Measurements from ENCODE around the gene CDS2.

The CDS2 gene

DNA sequence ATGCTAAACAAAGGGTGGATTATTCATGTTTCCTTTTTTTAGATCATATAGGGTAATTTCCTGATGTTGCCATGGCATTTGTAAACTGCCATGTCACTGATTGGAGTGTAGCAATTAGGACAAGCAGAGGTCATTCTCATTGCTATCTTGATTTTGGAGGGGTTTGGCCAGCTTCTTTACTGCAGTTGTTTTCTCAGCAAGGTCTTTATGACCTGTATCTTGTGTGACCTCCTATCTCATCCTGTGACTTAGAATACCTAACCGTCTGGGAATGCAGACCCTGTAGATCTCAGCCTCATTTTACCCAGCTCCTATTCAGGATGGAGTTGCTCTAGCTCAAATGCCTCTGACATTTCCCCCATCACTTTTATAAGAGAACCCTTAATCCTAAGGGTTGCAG lies 53.6 kb downstream of the CDS2 start:
- Histone ChIP-seq H3K4ac (ENCODE audit: low read depth in 1 of 2, low read length in 2 of 2) (no peak overlapping the region), H3K23ac (ENCODE audit: low read length in 2 of 2) (no peak overlapping the region), H3K4me3 (ENCODE audit: insufficient read depth in 1 of 2, low read depth in 1 of 2, low read length in 2 of 2) (no peak overlapping the region), H3K36me3 (ENCODE audit: control insufficient read depth in 1 of 2, insufficient read depth in 2 of 2, low read depth in 1 of 2, low read length in 2 of 2) (peaks cover 13 to 42% of the 10 kb centered on the region in 2 experiments), H2BK12ac (ENCODE audit: low read length in 2 of 2) (no peak overlapping the region), H2BK15ac (ENCODE audit: low read depth, poor library complexity, severe bottlenecking) (no peak overlapping the region), H3K27ac (ENCODE audit: low read length, poor library complexity, severe bottlenecking) (no peak overlapping the region), H3K4me2 (ENCODE audit: low read length, poor library complexity, severe bottlenecking) (no peak overlapping the region), H3K18ac (ENCODE audit: low read depth in 1 of 2, low read length in 2 of 2) (no peak overlapping the region), H2AFZ (ENCODE audit: low read depth, low read length) (no peak overlapping the region), H2BK5ac (ENCODE audit: low read depth, low read length, poor library complexity, severe bottlenecking) (no peak overlapping the region), H3K9ac (ENCODE audit: low read length) (no peak overlapping the region), H4K91ac (ENCODE audit: low read length) (no peak overlapping the region), H4K8ac (ENCODE audit: low read length) (no peak overlapping the region), H3K14ac (ENCODE audit: low read length in 2 of 2) (no peak overlapping the region), H3K9me3 (ENCODE audit: control insufficient read depth, low read length) (no peaks in the 10 kb centered on the region), H3K4me1 (ENCODE audit: control insufficient read depth, insufficient read depth, low read depth, low read length) (no peaks in the 10 kb centered on the region), H3K79me1 (replicated peaks; ENCODE audit: low read length, poor library complexity, severe bottlenecking) (peaks cover 23% of the 10 kb centered on the region), H2AK5ac (ENCODE audit: low read length, severe bottlenecking) (no peak overlapping the region), H2BK120ac (ENCODE audit: low read depth, low read length) (no peak overlapping the region), H3K27me3 (ENCODE audit: control insufficient read depth in 1 of 2, insufficient read depth in 1 of 2, low read length in 2 of 2) (no peaks in the 10 kb centered on the region)
- WGBS = 67% methylated on average over 1 of the region's 1 CpG
- DNase-seq = no peak

DNA sequence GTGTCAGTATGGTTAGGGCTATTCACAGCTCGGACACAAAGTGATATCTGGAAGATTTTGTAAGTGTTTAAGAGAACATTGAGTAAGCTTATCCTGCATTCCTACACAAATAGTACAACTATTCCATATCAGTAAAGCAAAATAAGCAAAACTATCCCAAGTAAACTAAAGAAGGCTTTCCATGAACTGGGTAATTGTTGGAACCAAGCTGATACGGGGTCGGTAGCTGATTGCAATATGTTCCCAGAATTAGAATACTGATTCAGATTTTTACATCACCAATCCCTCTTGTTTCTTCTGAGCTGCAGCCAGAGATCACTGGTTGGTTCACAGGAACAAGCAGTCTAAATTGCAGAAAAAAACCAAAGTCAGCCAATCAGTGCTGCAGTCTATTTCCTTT lies 54.1 kb downstream of the CDS2 start:
- Histone ChIP-seq H3K4me2 (ENCODE audit: low read length, poor library complexity, severe bottlenecking) (no peak overlapping the region), H3K36me3 (ENCODE audit: control insufficient read depth in 1 of 2, insufficient read depth in 2 of 2, low read depth in 1 of 2, low read length in 2 of 2) (peaks cover 17 to 47% of the 10 kb centered on the region in 2 experiments), H3K14ac (ENCODE audit: low read length in 2 of 2) (no peak overlapping the region), H3K4me3 (ENCODE audit: insufficient read depth in 1 of 2, low read depth in 1 of 2, low read length in 2 of 2) (peak overlapping the region in 1 of 2 experiments; percentile 46), H3K9ac (ENCODE audit: low read length) (peak overlapping the region; percentile 49), H2BK12ac (ENCODE audit: low read length in 2 of 2) (no peak overlapping the region), H3K18ac (ENCODE audit: low read depth in 1 of 2, low read length in 2 of 2) (no peak overlapping the region), H3K27ac (ENCODE audit: low read length, poor library complexity, severe bottlenecking) (peak overlapping the region; percentile 6), H3K9me3 (ENCODE audit: control insufficient read depth, low read length) (no peaks in the 10 kb centered on the region), H2BK15ac (ENCODE audit: low read depth, poor library complexity, severe bottlenecking) (no peak overlapping the region), H3K79me1 (replicated peaks; ENCODE audit: low read length, poor library complexity, severe bottlenecking) (peaks cover 21% of the 10 kb centered on the region), H2AFZ (ENCODE audit: low read depth, low read length) (no peak overlapping the region), H3K4ac (ENCODE audit: low read depth in 1 of 2, low read length in 2 of 2) (no peak overlapping the region), H3K23ac (ENCODE audit: low read length in 2 of 2) (no peak overlapping the region), H4K91ac (ENCODE audit: low read length) (no peak overlapping the region), H3K4me1 (ENCODE audit: control insufficient read depth, insufficient read depth, low read depth, low read length) (no peaks in the 10 kb centered on the region), H2BK5ac (ENCODE audit: low read depth, low read length, poor library complexity, severe bottlenecking) (no peak overlapping the region), H2AK5ac (ENCODE audit: low read length, severe bottlenecking) (no peak overlapping the region), H4K8ac (ENCODE audit: low read length) (no peak overlapping the region), H2BK120ac (ENCODE audit: low read depth, low read length) (no peak overlapping the region), H3K27me3 (ENCODE audit: control insufficient read depth in 1 of 2, insufficient read depth in 1 of 2, low read length in 2 of 2) (no peaks in the 10 kb centered on the region)
- peak; percentile 4 for DNase-seq
- 90% methylated on average over 2 of the region's 3 CpGs for WGBS

DNA sequence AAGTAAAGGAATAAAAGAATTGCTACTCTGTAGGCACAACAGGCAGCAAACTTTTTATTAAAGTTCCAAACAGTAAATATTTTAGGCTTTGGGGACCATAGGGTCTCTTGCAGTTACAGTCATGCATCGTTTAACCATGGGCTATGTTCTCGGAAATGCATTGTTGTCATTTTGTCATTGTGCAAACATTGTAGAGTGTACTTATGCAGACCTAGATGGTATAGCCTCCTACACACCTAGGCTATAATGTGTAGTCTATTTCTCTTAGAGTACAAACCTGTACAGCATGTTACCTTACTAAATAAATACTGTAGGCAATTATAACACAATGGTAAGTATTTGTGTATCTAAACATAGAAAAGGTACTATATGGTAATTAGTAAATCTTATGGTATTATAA lies 54.7 kb downstream of the CDS2 start:
- Histone ChIP-seq H3K4me1 (ENCODE audit: control insufficient read depth, insufficient read depth, low read depth, low read length) (no peaks in the 10 kb centered on the region), H3K18ac (ENCODE audit: low read depth in 1 of 2, low read length in 2 of 2) (no peak overlapping the region), H4K91ac (ENCODE audit: low read length) (no peak overlapping the region), H2BK120ac (ENCODE audit: low read depth, low read length) (no peak overlapping the region), H2BK12ac (ENCODE audit: low read length in 2 of 2) (no peak overlapping the region), H2AFZ (ENCODE audit: low read depth, low read length) (no peak overlapping the region), H3K23ac (ENCODE audit: low read length in 2 of 2) (no peak overlapping the region), H3K4me2 (ENCODE audit: low read length, poor library complexity, severe bottlenecking) (no peak overlapping the region), H3K79me1 (replicated peaks; ENCODE audit: low read length, poor library complexity, severe bottlenecking) (peaks cover 20% of the 10 kb centered on the region), H2AK5ac (ENCODE audit: low read length, severe bottlenecking) (no peak overlapping the region), H4K8ac (ENCODE audit: low read length) (no peak overlapping the region), H3K27me3 (ENCODE audit: control insufficient read depth in 1 of 2, insufficient read depth in 1 of 2, low read length in 2 of 2) (no peaks in the 10 kb centered on the region), H3K9me3 (ENCODE audit: control insufficient read depth, low read length) (no peaks in the 10 kb centered on the region), H3K27ac (ENCODE audit: low read length, poor library complexity, severe bottlenecking) (no peak overlapping the region), H3K14ac (ENCODE audit: low read length in 2 of 2) (no peak overlapping the region), H3K4ac (ENCODE audit: low read depth in 1 of 2, low read length in 2 of 2) (no peak overlapping the region), H3K9ac (ENCODE audit: low read length) (peak overlapping the region; percentile 49), H2BK15ac (ENCODE audit: low read depth, poor library complexity, severe bottlenecking) (no peak overlapping the region), H3K36me3 (ENCODE audit: control insufficient read depth in 1 of 2, insufficient read depth in 2 of 2, low read depth in 1 of 2, low read length in 2 of 2) (peaks cover 21 to 49% of the 10 kb centered on the region in 2 experiments), H2BK5ac (ENCODE audit: low read depth, low read length, poor library complexity, severe bottlenecking) (no peak overlapping the region), H3K4me3 (ENCODE audit: insufficient read depth in 1 of 2, low read depth in 1 of 2, low read length in 2 of 2) (peak overlapping the region in 1 of 2 experiments; percentile 46)
- no peak for DNase-seq
- 100% methylated on average over 1 of the region's 2 CpGs for WGBS

DNA sequence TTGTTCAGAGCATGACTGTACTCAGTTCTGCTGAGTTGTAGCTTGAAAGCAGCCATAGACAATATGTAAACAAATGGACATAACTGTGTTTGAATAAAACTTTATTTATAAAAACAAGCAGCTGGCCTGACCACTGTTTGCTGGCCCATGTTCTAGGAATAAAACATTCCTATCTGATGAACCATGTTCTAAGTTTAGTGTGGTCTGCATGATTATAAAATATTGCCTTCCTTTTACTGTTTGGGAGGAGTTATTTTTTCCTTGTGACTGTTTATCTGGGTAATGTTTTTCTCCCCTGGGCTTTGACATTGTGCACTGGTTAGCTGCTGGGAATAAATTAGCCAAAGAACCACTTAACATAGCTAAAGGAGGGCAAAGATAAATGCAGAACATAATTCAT lies 55.1 kb downstream of the CDS2 start:
- no peaks in the 10 kb centered on the region for H3K9me3 ChIP-seq (ENCODE audit: control insufficient read depth, low read length)
- no peak overlapping the region for H3K4me3 ChIP-seq (ENCODE audit: insufficient read depth in 1 of 2, low read depth in 1 of 2, low read length in 2 of 2)
- H2AFZ ChIP-seq (ENCODE audit: low read depth, low read length) = no peak overlapping the region
- no peaks in the 10 kb centered on the region for H3K4me1 ChIP-seq (ENCODE audit: control insufficient read depth, insufficient read depth, low read depth, low read length)
- no peaks in the 10 kb centered on the region for H3K27me3 ChIP-seq (ENCODE audit: control insufficient read depth in 1 of 2, insufficient read depth in 1 of 2, low read length in 2 of 2)
- peaks cover 25 to 49% of the 10 kb centered on the region in 2 experiments for H3K36me3 ChIP-seq (ENCODE audit: control insufficient read depth in 1 of 2, insufficient read depth in 2 of 2, low read depth in 1 of 2, low read length in 2 of 2)
- no peak overlapping the region for H3K4ac ChIP-seq (ENCODE audit: low read depth in 1 of 2, low read length in 2 of 2)
- no peak overlapping the region for H3K4me2 ChIP-seq (ENCODE audit: low read length, poor library complexity, severe bottlenecking)
- H2AK5ac ChIP-seq (ENCODE audit: low read length, severe bottlenecking) = no peak overlapping the region
- no peak overlapping the region for H2BK15ac ChIP-seq (ENCODE audit: low read depth, poor library complexity, severe bottlenecking)
- H3K23ac ChIP-seq (ENCODE audit: low read length in 2 of 2) = no peak overlapping the region
- DNase-seq = peak; percentile 81
- no peak overlapping the region for H3K9ac ChIP-seq (ENCODE audit: low read length)
- no peak overlapping the region for H3K27ac ChIP-seq (ENCODE audit: low read length, poor library complexity, severe bottlenecking)
- peaks cover 17% of the 10 kb centered on the region for H3K79me1 ChIP-seq (replicated peaks; ENCODE audit: low read length, poor library complexity, severe bottlenecking)
- H2BK120ac ChIP-seq (ENCODE audit: low read depth, low read length) = no peak overlapping the region
- H3K14ac ChIP-seq (ENCODE audit: low read length in 2 of 2) = no peak overlapping the region
- no peak overlapping the region for H4K91ac ChIP-seq (ENCODE audit: low read length)
- H4K8ac ChIP-seq (ENCODE audit: low read length) = no peak overlapping the region
- H2BK12ac ChIP-seq (ENCODE audit: low read length in 2 of 2) = no peak overlapping the region
- H2BK5ac ChIP-seq (ENCODE audit: low read depth, low read length, poor library complexity, severe bottlenecking) = no peak overlapping the region
- no peak overlapping the region for H3K18ac ChIP-seq (ENCODE audit: low read depth in 1 of 2, low read length in 2 of 2)

Measured in mesenchymal stem cell (in vitro differentiated cells and primary cell).